Endodermal cell (in vitro differentiated cells): ENCODE measurements around the gene SLC15A3. TPM values are rescaled to one million over a fixed set of nuclear protein-coding genes. Genes with fewer than 3 reads are reported as not detected.
A peak's percentile ranks its signal among the peaks of the same experiment; 100 is the strongest.

ENCODE experiments used
- DNase-seq: peaks from one replicate; pipeline ENCODE4 v3.0.0-alpha.2; 2017
- H3K27ac ChIP-seq: 2 replicates; pipeline ENCODE4 v1.5.1; 2013; ENCODE audit warnings: mild to moderate bottlenecking, low read depth, low read length, moderate library complexity
- H3K27me3 ChIP-seq: 2 replicates; pipeline ENCODE4 v1.6.1; 2013; ENCODE audit warnings: mild to moderate bottlenecking, low read length, moderate library complexity; ENCODE audit not compliant: insufficient read depth, control insufficient read depth, poor library complexity, severe bottlenecking
- H3K36me3 ChIP-seq: 2 replicates; pipeline ENCODE4 v1.7.0; 2013; ENCODE audit warnings: mild to moderate bottlenecking, low read length, moderate library complexity; ENCODE audit not compliant: control insufficient read depth, insufficient read depth
- H3K4me1 ChIP-seq: one replicate; pipeline ENCODE4 v1.7.0; 2013; ENCODE audit warnings: low read length; ENCODE audit not compliant: control insufficient read depth, insufficient read depth
- H3K4me3 ChIP-seq: 2 replicates; pipeline ENCODE4 v1.5.1; 2013; ENCODE audit warnings: mild to moderate bottlenecking, low read length, moderate library complexity
- H3K9ac ChIP-seq: 2 replicates; pipeline ENCODE4 v1.6.1; 2013; ENCODE audit warnings: mild to moderate bottlenecking, low read length, moderate library complexity; ENCODE audit not compliant: poor library complexity, severe bottlenecking; ENCODE audit errors: extremely low read depth
- H3K9me3 ChIP-seq: 2 replicates; pipeline ENCODE4 v1.6.1; 2013; ENCODE audit warnings: mild to moderate bottlenecking, low read length, moderate library complexity; ENCODE audit not compliant: control insufficient read depth
- H3K27ac Mint-ChIP-seq: 2 replicates; pipeline ENCODE4 v1.8.0; 2020; ENCODE audit warnings: mixed read lengths
- H3K27me3 Mint-ChIP-seq: 2 replicates; pipeline ENCODE4 v1.8.0; 2021; ENCODE audit warnings: mild to moderate bottlenecking, mixed read lengths; ENCODE audit not compliant: insufficient read depth
- H3K36me3 Mint-ChIP-seq: 2 replicates; pipeline ENCODE4 v1.8.0; 2020; ENCODE audit warnings: low read depth, mixed read lengths
- H3K4me1 Mint-ChIP-seq: 2 replicates; pipeline ENCODE4 v1.8.0; 2020; ENCODE audit warnings: mixed read lengths
- H3K4me3 Mint-ChIP-seq: 2 replicates; pipeline ENCODE4 v1.8.0; 2020; ENCODE audit warnings: mild to moderate bottlenecking, moderate library complexity, mixed read lengths
- H3K9me3 Mint-ChIP-seq: 2 replicates; pipeline ENCODE4 v1.8.0; 2020; ENCODE audit warnings: mild to moderate bottlenecking, mixed read lengths
- WGBS, 2 experiments: methylation state at CpG; one replicate each; pipeline versions ENCODE4 v1.1.5 to v1.1.7; 2013; ENCODE audit warnings: missing lambda C conversion rate in 2 of 2, mixed read lengths in 1 of 2; ENCODE audit not compliant: insufficient coverage in 1 of 2, insufficient read length in 1 of 2; 5-methylcytosine and 5-hydroxymethylcytosine counted together
- total RNA-seq, 2 donors: library from RNA; stranded (reverse); fragmentation: NEBNext Ultra II Directional in 1 of 2; extraction: Animal tissue kit (Norgen Biotek cat#: 25700) in 1 of 2; gene quantifications; 2 replicates in 1 of 2; 3 replicates in 1 of 2; pipeline ENCODE4 v1.2.1, GENCODE V29; 2021
- TF ChIP-seq, protein P1 (sequence below): fragments of 200-600 bp; sonication (generic); conservative IDR thresholded peaks from 2 replicates; pipeline ENCODE4 v1.5.0; 2021; ENCODE audit warnings: antibody characterized with exemption, mild to moderate bottlenecking

Gene SLC15A3
- total RNA-seq, 2 donors from 2014 or later, result 1.4 to 1.6 TPM

- H3K4me1 ChIP-seq, result no peaks in the 10 kb centered on the region
- no peak overlapping the region for H3K4me3 ChIP-seq
- no peaks in the 10 kb centered on the region for H3K4me1 Mint-ChIP-seq
- no peak overlapping the region for H3K27ac ChIP-seq
- peaks cover 31% of the 10 kb centered on the region for H3K36me3 Mint-ChIP-seq
- peak; percentile 27 for DNase-seq
- H3K4me3 Mint-ChIP-seq, result no peak overlapping the region
- H3K27me3 ChIP-seq, result no peaks in the 10 kb centered on the region
- no peak overlapping the region for H3K9ac ChIP-seq
- H3K36me3 ChIP-seq, result peaks cover 32% of the 10 kb centered on the region
- no peaks in the 10 kb centered on the region for H3K9me3 ChIP-seq
- no peaks in the 10 kb centered on the region for H3K9me3 Mint-ChIP-seq
- WGBS, 2 experiments, result 79 to 97% methylated on average over 4 to 6 of the region's 6 CpGs
- TF ChIP-seq, protein P1, sequence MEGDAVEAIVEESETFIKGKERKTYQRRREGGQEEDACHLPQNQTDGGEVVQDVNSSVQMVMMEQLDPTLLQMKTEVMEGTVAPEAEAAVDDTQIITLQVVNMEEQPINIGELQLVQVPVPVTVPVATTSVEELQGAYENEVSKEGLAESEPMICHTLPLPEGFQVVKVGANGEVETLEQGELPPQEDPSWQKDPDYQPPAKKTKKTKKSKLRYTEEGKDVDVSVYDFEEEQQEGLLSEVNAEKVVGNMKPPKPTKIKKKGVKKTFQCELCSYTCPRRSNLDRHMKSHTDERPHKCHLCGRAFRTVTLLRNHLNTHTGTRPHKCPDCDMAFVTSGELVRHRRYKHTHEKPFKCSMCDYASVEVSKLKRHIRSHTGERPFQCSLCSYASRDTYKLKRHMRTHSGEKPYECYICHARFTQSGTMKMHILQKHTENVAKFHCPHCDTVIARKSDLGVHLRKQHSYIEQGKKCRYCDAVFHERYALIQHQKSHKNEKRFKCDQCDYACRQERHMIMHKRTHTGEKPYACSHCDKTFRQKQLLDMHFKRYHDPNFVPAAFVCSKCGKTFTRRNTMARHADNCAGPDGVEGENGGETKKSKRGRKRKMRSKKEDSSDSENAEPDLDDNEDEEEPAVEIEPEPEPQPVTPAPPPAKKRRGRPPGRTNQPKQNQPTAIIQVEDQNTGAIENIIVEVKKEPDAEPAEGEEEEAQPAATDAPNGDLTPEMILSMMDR, result no peak
- H3K27me3 Mint-ChIP-seq, result no peaks in the 10 kb centered on the region
- H3K27ac Mint-ChIP-seq, result no peak overlapping the region
Measured at GRCh38 chr11:60889869-60890311, 62.1 kb downstream of the SLC15A3 start.

GRCh38 chr11:60887556-60887955 lies 64.4 kb downstream of the SLC15A3 start:
- no peaks in the 10 kb centered on the region for H3K4me1 ChIP-seq
- Mint-ChIP-seq H3K4me1 (no peaks in the 10 kb centered on the region), H3K36me3 (peaks cover 14% of the 10 kb centered on the region), H3K9me3 (no peaks in the 10 kb centered on the region), H3K4me3 (no peak overlapping the region), H3K27ac (no peak overlapping the region), H3K27me3 (no peaks in the 10 kb centered on the region)
- no peak overlapping the region for H3K27ac ChIP-seq
- H3K27me3 ChIP-seq, result no peaks in the 10 kb centered on the region
- TF ChIP-seq, protein P1, result peak; percentile 87
- no peaks in the 10 kb centered on the region for H3K9me3 ChIP-seq
- H3K9ac ChIP-seq, result no peak overlapping the region
- peaks cover 12% of the 10 kb centered on the region for H3K36me3 ChIP-seq
- 68 to 73% methylated on average over 4 to 5 of the region's 5 CpGs for WGBS, 2 experiments
- H3K4me3 ChIP-seq, result no peak overlapping the region
- peak; percentile 88 for DNase-seq

Other genes with a start within 250 kb of the SLC15A3 start
- gene MS4A18, start 227.5 kb downstream of the SLC15A3 start, total RNA-seq, result not detected
- gene MS4A15, start 195.3 kb downstream of the SLC15A3 start, total RNA-seq, result not detected
- gene MS4A10, start 166.8 kb downstream of the SLC15A3 start, total RNA-seq, result not detected
- gene CCDC86, start 110.1 kb downstream of the SLC15A3 start, total RNA-seq, result 10 to 100 TPM; 22.4 to 27.9 TPM
- gene PTGDR2, start 96.2 kb downstream of the SLC15A3 start, total RNA-seq, result under 1 TPM in 1 of 2 donors, not detected in 1; 0.15 TPM
- gene ZP1, start 84.6 kb downstream of the SLC15A3 start, total RNA-seq, result not detected
- 100 to 1,000 TPM; 106 to 109 TPM for gene PRPF19, start 45.6 kb downstream of the SLC15A3 start, total RNA-seq
- 10 to 100 TPM; 41.4 to 56.8 TPM for gene TMEM109, start 38.0 kb downstream of the SLC15A3 start, total RNA-seq
- gene TMEM132A, start 27.7 kb downstream of the SLC15A3 start, total RNA-seq, result 100 to 1,000 TPM; 135 to 140 TPM
- gene CD6, start 19.5 kb upstream of the SLC15A3 start, total RNA-seq, result 1 to 10 TPM; 1.5 to 1.6 TPM
- gene CD5, start 150.3 kb upstream of the SLC15A3 start, total RNA-seq, result not detected
- gene VPS37C, start 209.2 kb upstream of the SLC15A3 start, total RNA-seq, result 10 to 100 TPM; 23.9 to 26.7 TPM